HEK293 (cell line): ENCODE measurements around the gene PRR16.

Experiments
- YY1 ChIP-seq: fragments of 450-650 bp; formaldehyde crosslinking; IDR thresholded peaks from 2 replicates; pipeline ENCODE4 v1.5.1; 2018; ENCODE audit warnings: missing biosample characterization, missing genetic modification characterization
- ZNF132 ChIP-seq: fragments of 450-650 bp; formaldehyde crosslinking; IDR thresholded peaks from 2 replicates; pipeline ENCODE4 v1.5.1; 2017; ENCODE audit warnings: missing biosample characterization, missing genetic modification characterization, borderline replicate concordance
- ZNF274 ChIP-seq, 2 experiments: fragments of 200-500 bp in 1 of 2; fragments of 450-650 bp in 1 of 2; sonication (Bioruptor generic) in 1 of 2; formaldehyde crosslinking in 1 of 2; IDR thresholded peaks; 2 replicates each; pipeline versions ENCODE4 v1.5.1 to v1.6.1; 2014 to 2016; ENCODE audit warnings: borderline replicate concordance in 1 of 2, inconsistent platforms in 1 of 2, low read length in 1 of 2, missing biosample characterization in 1 of 2, missing genetic modification characterization in 1 of 2
- ZNF324 ChIP-seq: fragments of 450-650 bp; formaldehyde crosslinking; IDR thresholded peaks from 2 replicates; pipeline ENCODE4 v1.5.1; 2016; ENCODE audit warnings: missing biosample characterization, missing genetic modification characterization
- TF ChIP-seq, protein P1 (sequence below): fragments of 450-650 bp; formaldehyde crosslinking; IDR thresholded peaks from 2 replicates; pipeline ENCODE4 v1.5.1; 2016; ENCODE audit warnings: missing biosample characterization, missing genetic modification characterization
- TF ChIP-seq, protein P2 (sequence below): fragments of 450-650 bp; formaldehyde crosslinking; IDR thresholded peaks from 2 replicates; pipeline ENCODE4 v1.5.1; 2016; ENCODE audit warnings: missing biosample characterization, missing genetic modification characterization

DNA sequence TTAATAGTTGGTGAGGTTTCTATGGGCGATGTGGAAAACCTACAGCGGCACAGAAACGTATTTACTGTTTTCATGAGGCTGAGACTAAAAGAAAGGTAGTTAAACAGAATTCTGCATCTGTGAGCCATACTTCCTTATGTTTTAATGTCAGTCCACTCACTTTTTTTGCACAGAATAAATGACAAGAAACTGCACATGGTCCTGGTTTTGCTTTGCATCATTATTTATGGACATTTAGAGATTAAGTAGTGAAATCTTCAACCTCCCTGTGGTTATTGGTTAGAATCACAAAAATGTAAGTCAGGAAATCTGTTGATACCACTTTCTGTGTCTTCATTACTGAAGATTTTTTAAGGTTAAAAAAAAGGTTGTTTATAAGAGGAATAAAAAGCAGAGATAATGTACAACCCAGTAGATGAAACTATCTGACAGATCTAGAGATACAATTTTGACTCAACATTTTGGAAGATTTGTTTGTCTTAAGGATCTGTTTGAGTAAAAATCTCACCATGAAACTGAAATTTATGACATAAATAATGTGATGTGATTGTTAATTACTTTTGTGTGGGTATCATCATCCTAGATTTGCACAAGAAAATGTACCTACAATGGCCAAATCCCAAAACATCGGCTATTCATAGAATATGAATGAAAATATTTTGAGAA, 2.4 kb downstream of the PRR16 start:
- TF ChIP-seq, protein P1, sequence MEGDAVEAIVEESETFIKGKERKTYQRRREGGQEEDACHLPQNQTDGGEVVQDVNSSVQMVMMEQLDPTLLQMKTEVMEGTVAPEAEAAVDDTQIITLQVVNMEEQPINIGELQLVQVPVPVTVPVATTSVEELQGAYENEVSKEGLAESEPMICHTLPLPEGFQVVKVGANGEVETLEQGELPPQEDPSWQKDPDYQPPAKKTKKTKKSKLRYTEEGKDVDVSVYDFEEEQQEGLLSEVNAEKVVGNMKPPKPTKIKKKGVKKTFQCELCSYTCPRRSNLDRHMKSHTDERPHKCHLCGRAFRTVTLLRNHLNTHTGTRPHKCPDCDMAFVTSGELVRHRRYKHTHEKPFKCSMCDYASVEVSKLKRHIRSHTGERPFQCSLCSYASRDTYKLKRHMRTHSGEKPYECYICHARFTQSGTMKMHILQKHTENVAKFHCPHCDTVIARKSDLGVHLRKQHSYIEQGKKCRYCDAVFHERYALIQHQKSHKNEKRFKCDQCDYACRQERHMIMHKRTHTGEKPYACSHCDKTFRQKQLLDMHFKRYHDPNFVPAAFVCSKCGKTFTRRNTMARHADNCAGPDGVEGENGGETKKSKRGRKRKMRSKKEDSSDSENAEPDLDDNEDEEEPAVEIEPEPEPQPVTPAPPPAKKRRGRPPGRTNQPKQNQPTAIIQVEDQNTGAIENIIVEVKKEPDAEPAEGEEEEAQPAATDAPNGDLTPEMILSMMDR (tag by site-specific recombination), result no peak
- TF ChIP-seq, protein P2, sequence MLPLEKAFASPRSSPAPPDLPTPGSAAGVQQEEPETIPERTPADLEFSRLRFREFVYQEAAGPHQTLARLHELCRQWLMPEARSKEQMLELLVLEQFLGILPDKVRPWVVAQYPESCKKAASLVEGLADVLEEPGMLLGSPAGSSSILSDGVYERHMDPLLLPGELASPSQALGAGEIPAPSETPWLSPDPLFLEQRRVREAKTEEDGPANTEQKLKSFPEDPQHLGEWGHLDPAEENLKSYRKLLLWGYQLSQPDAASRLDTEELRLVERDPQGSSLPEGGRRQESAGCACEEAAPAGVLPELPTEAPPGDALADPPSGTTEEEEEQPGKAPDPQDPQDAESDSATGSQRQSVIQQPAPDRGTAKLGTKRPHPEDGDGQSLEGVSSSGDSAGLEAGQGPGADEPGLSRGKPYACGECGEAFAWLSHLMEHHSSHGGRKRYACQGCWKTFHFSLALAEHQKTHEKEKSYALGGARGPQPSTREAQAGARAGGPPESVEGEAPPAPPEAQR (tag by site-specific recombination), result no peak
- TF ChIP-seq ZNF324 (tag by site-specific recombination), result no peak
- TF ChIP-seq YY1, result no peak
- no peak for TF ChIP-seq ZNF132 (tag by site-specific recombination)
- no peak for TF ChIP-seq ZNF274 (IDR thresholded peaks at IDR 0.05; ENCODE audit: low read length)
- no peak for TF ChIP-seq ZNF274 (tag by site-specific recombination; IDR thresholded peaks at IDR 0.05; ENCODE audit: borderline replicate concordance)
